Type B pancreatic cell (in vitro differentiated cells): ENCODE measurements around the gene PYGM. TPM values are rescaled to one million over a fixed set of nuclear protein-coding genes. Genes with fewer than 3 reads are reported as not detected.

Source experiments
- DNase-seq: peaks from one replicate; pipeline ENCODE4 v3.0.0; 2021; ENCODE audit warnings: mixed read lengths; ENCODE audit not compliant: unreplicated experiment; ENCODE audit errors: extremely low spot score
- H3K27ac Mint-ChIP-seq: 2 replicates; pipeline ENCODE4 v1.8.0; 2021; ENCODE audit warnings: mild to moderate bottlenecking, mixed read lengths
- H3K27me3 Mint-ChIP-seq: 2 replicates; pipeline ENCODE4 v1.8.0; 2021; ENCODE audit warnings: mixed read lengths
- H3K36me3 Mint-ChIP-seq: 2 replicates; pipeline ENCODE4 v1.8.0; 2021; ENCODE audit warnings: mixed read lengths
- H3K4me1 Mint-ChIP-seq: one replicate; pipeline ENCODE4 v1.8.0; 2021; ENCODE audit warnings: mixed read lengths; ENCODE audit not compliant: unreplicated experiment
- H3K4me3 Mint-ChIP-seq: 2 replicates; pipeline ENCODE4 v1.8.0; 2021; ENCODE audit warnings: mild to moderate bottlenecking, mixed read lengths
- H3K9me3 Mint-ChIP-seq: 2 replicates; pipeline ENCODE4 v1.8.0; 2021; ENCODE audit warnings: mixed read lengths
- total RNA-seq: library from RNA; stranded (reverse); gene quantifications from 2 replicates; pipeline ENCODE4 v1.2.1, GENCODE V29; 2021; ENCODE audit warnings: low replicate concordance
- TF ChIP-seq, protein P1 (sequence below): fragments of 200-600 bp; sonication (generic); conservative IDR thresholded peaks from 2 replicates; pipeline ENCODE4 v1.5.0; 2021; ENCODE audit warnings: antibody characterized with exemption, mild to moderate bottlenecking

Gene PYGM
- total RNA-seq, 1 donor from 2014 or later: 239 TPM

DNA sequence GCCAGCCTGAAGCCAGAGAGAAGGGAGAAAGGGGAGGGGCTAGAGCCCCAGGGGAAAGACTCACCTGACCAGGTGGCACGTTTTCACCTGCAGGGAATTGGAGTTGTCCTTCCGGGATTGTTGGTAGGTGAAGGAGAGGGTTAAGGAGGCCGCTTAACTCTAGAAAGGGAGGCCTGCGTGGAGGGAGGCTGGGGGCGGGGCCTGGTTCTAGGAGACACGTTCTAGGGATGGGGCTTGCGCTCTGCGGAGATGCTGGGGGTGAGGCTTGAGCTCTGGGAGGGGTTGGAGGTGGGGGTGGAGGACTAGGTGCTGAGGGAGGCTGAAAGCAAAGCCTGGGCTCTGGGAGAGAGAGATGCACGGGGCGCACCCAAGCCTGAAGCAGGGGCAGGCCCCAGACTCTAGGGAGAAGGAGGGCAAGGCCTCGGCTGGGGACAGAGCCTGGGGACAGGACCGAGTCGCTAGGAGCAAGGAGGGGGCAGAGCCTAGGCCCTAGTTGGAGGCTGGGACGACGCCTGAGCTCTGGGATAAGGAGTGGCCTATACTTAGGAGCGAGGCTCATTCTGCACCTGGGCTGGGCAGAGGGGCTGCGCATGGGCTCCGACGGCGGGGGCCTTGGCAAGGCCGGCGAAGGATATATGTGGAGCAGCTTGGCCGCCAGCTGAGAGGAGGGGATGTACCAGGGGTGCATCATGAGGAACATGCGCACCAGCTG lies 18.2 kb downstream of the PYGM start:
- no peak for DNase-seq
- peak overlapping the region; percentile 77 for H3K4me3 Mint-ChIP-seq
- TF ChIP-seq, protein P1, sequence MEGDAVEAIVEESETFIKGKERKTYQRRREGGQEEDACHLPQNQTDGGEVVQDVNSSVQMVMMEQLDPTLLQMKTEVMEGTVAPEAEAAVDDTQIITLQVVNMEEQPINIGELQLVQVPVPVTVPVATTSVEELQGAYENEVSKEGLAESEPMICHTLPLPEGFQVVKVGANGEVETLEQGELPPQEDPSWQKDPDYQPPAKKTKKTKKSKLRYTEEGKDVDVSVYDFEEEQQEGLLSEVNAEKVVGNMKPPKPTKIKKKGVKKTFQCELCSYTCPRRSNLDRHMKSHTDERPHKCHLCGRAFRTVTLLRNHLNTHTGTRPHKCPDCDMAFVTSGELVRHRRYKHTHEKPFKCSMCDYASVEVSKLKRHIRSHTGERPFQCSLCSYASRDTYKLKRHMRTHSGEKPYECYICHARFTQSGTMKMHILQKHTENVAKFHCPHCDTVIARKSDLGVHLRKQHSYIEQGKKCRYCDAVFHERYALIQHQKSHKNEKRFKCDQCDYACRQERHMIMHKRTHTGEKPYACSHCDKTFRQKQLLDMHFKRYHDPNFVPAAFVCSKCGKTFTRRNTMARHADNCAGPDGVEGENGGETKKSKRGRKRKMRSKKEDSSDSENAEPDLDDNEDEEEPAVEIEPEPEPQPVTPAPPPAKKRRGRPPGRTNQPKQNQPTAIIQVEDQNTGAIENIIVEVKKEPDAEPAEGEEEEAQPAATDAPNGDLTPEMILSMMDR: no peak

DNA sequence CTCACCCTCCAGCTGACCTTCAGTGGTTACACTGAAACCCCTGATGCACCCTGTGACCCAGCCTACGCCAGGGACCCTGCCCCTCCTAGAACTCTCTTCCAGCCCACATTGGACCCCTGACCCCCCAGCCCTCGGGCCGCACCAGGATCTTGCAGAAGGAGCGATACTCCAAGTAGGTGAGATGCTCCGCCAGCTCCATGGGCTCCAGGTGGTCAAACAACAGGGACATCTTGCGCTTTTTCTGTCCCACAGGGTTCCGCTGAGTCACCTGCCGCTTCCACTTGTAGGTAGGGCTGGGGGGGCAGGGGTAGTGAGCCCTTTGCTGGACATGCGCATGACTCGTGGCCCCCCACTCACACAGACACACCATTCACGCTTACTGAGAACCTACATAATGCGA lies 19.9 kb downstream of the PYGM start:
- Mint-ChIP-seq H3K4me1 (peaks cover 7% of the 10 kb centered on the region), H3K4me3 (no peak overlapping the region), H3K27ac (no peak overlapping the region), H3K27me3 (peaks cover 60% of the 10 kb centered on the region), H3K9me3 (no peaks in the 10 kb centered on the region), H3K36me3 (no peaks in the 10 kb centered on the region)
- no peak for DNase-seq
- TF ChIP-seq, protein P1: no peak

More for the DNA sequence above, 18.2 kb downstream of the PYGM start:
- Mint-ChIP-seq H3K9me3 (no peaks in the 10 kb centered on the region), H3K27ac (no peak overlapping the region), H3K36me3 (no peaks in the 10 kb centered on the region), H3K4me1 (peaks cover 7% of the 10 kb centered on the region), H3K27me3 (peaks cover 63% of the 10 kb centered on the region)

DNA sequence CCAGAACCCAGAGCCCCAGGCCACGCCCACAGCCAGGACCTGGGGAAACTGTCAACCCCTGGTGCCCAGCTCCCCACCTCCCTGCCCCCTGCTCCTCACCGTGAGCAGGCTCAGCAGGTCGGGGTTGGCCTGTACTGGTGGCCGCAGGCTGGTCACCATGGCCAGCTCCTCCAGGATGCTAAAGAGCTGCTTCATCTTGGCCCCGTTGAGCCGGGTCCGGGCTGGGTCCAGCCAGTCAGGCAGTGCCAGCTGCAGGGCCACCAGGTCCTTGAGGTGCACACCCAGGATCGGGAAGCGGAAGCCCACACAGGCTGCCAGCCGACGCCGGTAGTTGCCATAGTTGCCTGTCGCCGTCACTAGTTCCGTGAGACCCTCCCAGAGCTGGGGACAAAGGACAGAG lies 23.1 kb downstream of the PYGM start:
- H3K4me3 Mint-ChIP-seq: no peak overlapping the region
- H3K9me3 Mint-ChIP-seq: no peaks in the 10 kb centered on the region
- H3K36me3 Mint-ChIP-seq: no peaks in the 10 kb centered on the region
- H3K4me1 Mint-ChIP-seq: no peaks in the 10 kb centered on the region
- TF ChIP-seq, protein P1: no peak
- H3K27ac Mint-ChIP-seq: no peak overlapping the region
- H3K27me3 Mint-ChIP-seq: peaks cover 48% of the 10 kb centered on the region
- no peak for DNase-seq

DNA sequence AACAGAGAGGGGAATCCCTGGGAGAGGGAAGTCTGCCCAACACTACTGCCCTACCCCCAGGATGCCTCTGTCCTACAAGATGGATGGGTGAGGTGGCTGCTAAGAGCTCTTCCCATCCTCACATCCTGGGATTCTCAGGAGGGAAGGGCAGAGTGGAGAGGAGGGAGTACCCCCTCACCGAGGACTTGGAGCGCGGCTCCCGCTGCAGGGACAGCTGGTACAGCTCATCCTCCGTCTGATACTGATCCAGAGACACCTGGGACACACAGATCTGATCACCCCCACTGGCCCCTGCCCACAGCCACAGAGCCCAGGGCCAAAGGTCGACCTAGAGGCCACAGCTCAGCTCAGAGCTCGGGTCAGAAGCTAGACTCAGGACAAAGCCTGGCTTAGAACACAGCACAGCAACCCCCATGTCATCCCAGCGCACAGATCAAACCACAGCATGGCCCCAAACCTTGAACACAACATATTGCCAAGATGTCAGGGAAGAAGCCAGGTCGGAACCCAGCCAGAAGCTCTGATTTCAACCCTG lies 24.0 kb downstream of the PYGM start:
- H3K27me3 Mint-ChIP-seq: peaks cover 40% of the 10 kb centered on the region
- no peaks in the 10 kb centered on the region for H3K36me3 Mint-ChIP-seq
- H3K9me3 Mint-ChIP-seq: no peaks in the 10 kb centered on the region
- no peak overlapping the region for H3K27ac Mint-ChIP-seq
- TF ChIP-seq, protein P1: no peak
- H3K4me1 Mint-ChIP-seq: no peaks in the 10 kb centered on the region
- no peak for DNase-seq
- no peak overlapping the region for H3K4me3 Mint-ChIP-seq

DNA sequence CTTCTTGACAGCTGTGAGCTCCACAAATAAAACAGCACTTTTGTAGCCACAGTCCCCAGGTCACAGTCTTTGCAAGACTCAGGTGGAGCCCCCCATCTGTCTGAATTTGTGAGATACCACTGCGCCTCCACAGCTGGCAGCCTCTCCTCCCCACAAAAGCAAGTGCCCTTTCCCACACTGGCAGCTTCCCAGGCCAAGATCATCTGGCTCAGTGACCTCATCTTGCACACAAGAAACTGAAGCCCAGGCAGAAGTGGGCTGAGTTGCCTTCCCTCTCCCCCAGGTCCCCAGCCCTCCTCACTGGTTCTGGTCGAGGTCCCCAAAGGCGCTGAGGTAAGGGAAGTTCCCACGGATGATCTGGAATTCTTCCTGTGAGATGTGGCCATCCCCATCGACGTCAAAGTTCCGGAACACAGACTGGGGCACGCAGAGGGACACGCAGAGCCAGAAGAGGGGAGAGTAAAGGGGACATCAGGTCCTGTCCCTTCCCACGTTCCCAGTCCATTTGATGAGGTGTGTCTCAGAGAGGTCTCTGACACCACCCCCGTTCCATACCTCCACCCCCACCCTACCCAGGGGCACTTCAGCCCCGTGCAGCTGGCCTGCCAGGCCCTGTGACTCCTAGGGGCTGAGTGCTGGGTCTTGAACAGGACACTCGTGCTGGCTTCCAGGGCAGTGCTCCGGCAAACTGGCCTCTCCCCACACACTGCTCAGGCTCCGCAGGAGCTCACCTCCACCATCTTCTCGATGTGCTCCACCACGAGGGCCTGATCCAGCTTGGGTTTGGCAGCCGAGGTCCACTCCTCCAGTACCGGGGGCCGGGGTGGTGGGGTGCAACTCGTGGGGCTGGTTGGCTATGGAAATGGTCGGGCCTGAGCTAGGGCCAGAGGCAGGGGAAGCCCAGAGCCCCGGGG lies 24.7 kb downstream of the PYGM start:
- no peak overlapping the region for H3K27ac Mint-ChIP-seq
- no peak overlapping the region for H3K4me3 Mint-ChIP-seq
- H3K4me1 Mint-ChIP-seq: no peaks in the 10 kb centered on the region
- no peaks in the 10 kb centered on the region for H3K9me3 Mint-ChIP-seq
- DNase-seq: no peak
- no peaks in the 10 kb centered on the region for H3K36me3 Mint-ChIP-seq
- H3K27me3 Mint-ChIP-seq: peaks cover 40% of the 10 kb centered on the region
- TF ChIP-seq, protein P1: no peak
